ENCODE results near the gene SPTBN2. TPM values are rescaled to one million over a fixed set of nuclear protein-coding genes. Genes with fewer than 3 reads are reported as not detected.

Gene SPTBN2
- total and polyA plus RNA-seq, 2 donors (not counting 3 experiments of a cell fraction or from before 2014, with no cell fraction given) = 3.8 to 19.8 TPM

DNA sequence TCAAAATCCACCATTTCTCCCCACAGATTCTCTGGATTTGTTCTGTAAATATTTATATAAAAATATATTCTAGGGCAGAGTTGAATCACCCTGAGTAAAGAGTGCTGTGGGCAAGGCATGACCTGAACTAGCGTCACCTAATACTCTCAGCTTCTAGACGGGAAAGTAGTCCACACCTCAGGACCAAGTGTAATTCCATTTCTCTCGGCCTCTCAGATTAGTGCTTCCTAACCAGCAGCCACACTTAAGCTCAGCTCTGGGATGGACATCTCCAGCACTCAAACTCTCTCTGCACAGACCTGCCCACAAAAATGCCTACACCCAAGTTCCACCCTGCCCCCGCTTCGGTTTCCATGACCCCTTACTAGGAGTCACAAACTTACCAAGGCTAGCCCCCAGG is 5.3 kb downstream of the SPTBN2 start:
- Histone ChIP-seq H3K27me3 (ENCODE audit: control insufficient read depth in 2 of 2, insufficient read depth in 2 of 2, low read length in 2 of 2) (peaks cover 1 to 3% of the 10 kb centered on the region in 2 experiments), H3K4me2 (ENCODE audit: insufficient read depth, low read length) (no peak overlapping the region), H3K9ac (replicated peaks; ENCODE audit: extremely low read depth, insufficient read depth, low read length) (no peak overlapping the region), H3K9me3 (replicated peaks; ENCODE audit: control insufficient read depth, insufficient read depth, low read length) (no peaks in the 10 kb centered on the region), H3K27ac (ENCODE audit: insufficient read depth, low read depth, low read length) (no peak overlapping the region), H3K4me3 (replicated peaks in 1 of 3; ENCODE audit: insufficient read depth in 1 of 3, low read depth in 1 of 3, low read length in 3 of 3) (no peak overlapping the region), H2AFZ (ENCODE audit: low read depth, low read length) (no peak overlapping the region), H3K36me3 (ENCODE audit: control insufficient read depth in 2 of 2, extremely low read depth in 1 of 2, insufficient read depth in 2 of 2, low read length in 2 of 2) (no peaks in the 10 kb centered on the region), H3K4me1 (ENCODE audit: control insufficient read depth, extremely low read depth, insufficient read depth, low read length) (peaks cover 4% of the 10 kb centered on the region), H3K9me1 (replicated peaks; ENCODE audit: control insufficient read depth, extremely low read depth, insufficient read depth, low read length) (no peaks in the 10 kb centered on the region), H4K20me1 (replicated peaks; ENCODE audit: control insufficient read depth, extremely low read depth, insufficient read depth, low read length) (no peaks in the 10 kb centered on the region), H3K79me2 (ENCODE audit: control insufficient read depth, insufficient read depth, low read length) (no peaks in the 10 kb centered on the region)
- DNase-seq (ENCODE audit: low read depth, low spot score) (no peak), FAIRE-seq (no peak)
- no TSS peak for BruUV-seq (replicated peaks)
- intact Hi-C loops (cut with micrococcal nuclease) = no loop called here
- no peak for TF ChIP-seq JUN (IDR thresholded peaks at IDR 0.05; ENCODE audit: borderline replicate concordance, insufficient read depth, insufficient read length, low read depth)
- TF ChIP-seq EZH2 (IDR thresholded peaks at IDR 0.05; ENCODE audit: borderline replicate concordance, low read depth, low read length, severe bottlenecking) = no peak
- no peak for TF ChIP-seq GATA2 (IDR thresholded peaks at IDR 0.05; ENCODE audit: insufficient read depth, insufficient read length, low read depth, low read length)
- POLR2A ChIA-PET = no interaction called here
- dilution Hi-C loops (cut with MboI; ENCODE audit: extremely low pct_ligation_motif_present, low sequenced_read_pairs) = no loop called here
- CTCF ChIA-PET = interaction anchor here (0.7 to 1.5 kb wide), 2 partner anchors 9 to 53 kb away, joined by 3 read pairs; no protein-coding TSS in a partner anchor

DNA sequence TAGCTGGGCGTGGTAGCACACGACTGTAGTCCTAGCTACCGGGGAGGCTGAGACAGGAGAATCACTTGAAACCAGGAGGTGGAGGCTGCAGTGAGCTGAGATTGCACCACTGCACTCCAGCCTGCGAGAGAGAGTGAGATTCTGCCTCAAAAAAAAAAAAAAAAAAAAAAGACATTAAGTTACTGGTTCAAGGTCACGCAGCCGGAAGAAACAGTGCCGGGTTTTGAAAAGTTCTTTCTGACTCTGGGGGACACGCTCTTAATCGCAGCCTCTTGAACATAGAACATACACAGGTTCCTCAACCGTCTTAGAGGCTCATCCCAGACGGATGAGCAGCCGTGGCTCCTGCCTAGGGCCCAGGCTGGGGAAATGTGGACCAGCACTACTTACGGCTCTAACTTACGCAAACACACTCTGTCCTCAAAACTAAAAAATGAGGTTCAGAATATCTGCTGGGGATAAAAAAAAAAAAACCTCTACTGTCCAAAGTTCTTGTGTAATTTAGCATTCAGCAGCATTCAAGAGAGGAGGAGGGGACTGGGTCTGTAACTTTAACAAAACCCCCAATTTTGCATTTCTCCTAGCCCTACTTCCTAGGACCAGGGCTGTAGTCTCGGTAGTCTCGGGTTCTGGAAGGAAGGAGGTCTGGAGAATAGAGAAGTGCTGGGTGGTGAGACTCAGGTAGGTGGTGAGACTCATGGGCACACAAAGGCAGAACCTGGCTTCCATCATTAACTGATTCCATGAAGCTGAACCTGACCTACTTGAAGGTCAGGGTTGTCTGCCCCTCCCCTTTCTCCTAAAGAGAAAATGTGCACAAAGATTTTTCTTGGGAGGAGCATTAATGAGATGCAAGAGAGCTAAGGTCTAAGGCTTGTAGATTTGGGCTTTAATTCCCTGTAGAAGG is 6.0 kb downstream of the SPTBN2 start:
- FAIRE-seq (no peak), DNase-seq (ENCODE audit: low read depth, low spot score) (no peak)
- no peaks in the 10 kb centered on the region for H3K79me2 ChIP-seq (ENCODE audit: control insufficient read depth, insufficient read depth, low read length)
- intact Hi-C loops (cut with micrococcal nuclease) (no loop called here), dilution Hi-C loops (cut with MboI; ENCODE audit: extremely low pct_ligation_motif_present, low sequenced_read_pairs) (no loop called here)
- H3K9ac ChIP-seq (replicated peaks; ENCODE audit: extremely low read depth, insufficient read depth, low read length) = no peak overlapping the region
- no peak overlapping the region for H2AFZ ChIP-seq (ENCODE audit: low read depth, low read length)
- H3K4me1 ChIP-seq (ENCODE audit: control insufficient read depth, extremely low read depth, insufficient read depth, low read length) = peaks cover 4% of the 10 kb centered on the region
- POLR2A ChIA-PET = no interaction called here
- no peaks in the 10 kb centered on the region for H3K9me3 ChIP-seq (replicated peaks; ENCODE audit: control insufficient read depth, insufficient read depth, low read length)
- no peak overlapping the region for H3K4me3 ChIP-seq (replicated peaks in 1 of 3; ENCODE audit: insufficient read depth in 1 of 3, low read depth in 1 of 3, low read length in 3 of 3)
- H3K36me3 ChIP-seq (ENCODE audit: control insufficient read depth in 2 of 2, extremely low read depth in 1 of 2, insufficient read depth in 2 of 2, low read length in 2 of 2) = no peaks in the 10 kb centered on the region
- BruUV-seq (replicated peaks) = no TSS peak
- no peak overlapping the region for H3K4me2 ChIP-seq (ENCODE audit: insufficient read depth, low read length)
- H3K27me3 ChIP-seq (ENCODE audit: control insufficient read depth in 2 of 2, insufficient read depth in 2 of 2, low read length in 2 of 2) = peaks cover 0 to 3% of the 10 kb centered on the region in 2 experiments
- H3K9me1 ChIP-seq (replicated peaks; ENCODE audit: control insufficient read depth, extremely low read depth, insufficient read depth, low read length) = no peaks in the 10 kb centered on the region
- TF ChIP-seq, protein P1, sequence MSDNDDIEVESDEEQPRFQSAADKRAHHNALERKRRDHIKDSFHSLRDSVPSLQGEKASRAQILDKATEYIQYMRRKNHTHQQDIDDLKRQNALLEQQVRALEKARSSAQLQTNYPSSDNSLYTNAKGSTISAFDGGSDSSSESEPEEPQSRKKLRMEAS (IDR thresholded peaks at IDR 0.05; ENCODE audit: insufficient read depth, insufficient read length) = no peak
- no peak for TF ChIP-seq GATA2 (IDR thresholded peaks at IDR 0.05; ENCODE audit: insufficient read depth, insufficient read length, low read depth, low read length)
- TF ChIP-seq FOS (IDR thresholded peaks at IDR 0.05; ENCODE audit: borderline replicate concordance, insufficient read depth, low read length) = no peak
- no peak for TF ChIP-seq EZH2 (IDR thresholded peaks at IDR 0.05; ENCODE audit: borderline replicate concordance, low read depth, low read length, severe bottlenecking)
- no peak for TF ChIP-seq POLR2AphosphoS5 (IDR thresholded peaks at IDR 0.05; ENCODE audit: insufficient read depth, low read depth, low read length)
- no peak for TF ChIP-seq MYC (IDR thresholded peaks at IDR 0.05; ENCODE audit: low read depth, low read length)
- no peak for TF ChIP-seq JUN (IDR thresholded peaks at IDR 0.05; ENCODE audit: borderline replicate concordance, insufficient read depth, insufficient read length, low read depth)
- TF ChIP-seq, protein P2, sequence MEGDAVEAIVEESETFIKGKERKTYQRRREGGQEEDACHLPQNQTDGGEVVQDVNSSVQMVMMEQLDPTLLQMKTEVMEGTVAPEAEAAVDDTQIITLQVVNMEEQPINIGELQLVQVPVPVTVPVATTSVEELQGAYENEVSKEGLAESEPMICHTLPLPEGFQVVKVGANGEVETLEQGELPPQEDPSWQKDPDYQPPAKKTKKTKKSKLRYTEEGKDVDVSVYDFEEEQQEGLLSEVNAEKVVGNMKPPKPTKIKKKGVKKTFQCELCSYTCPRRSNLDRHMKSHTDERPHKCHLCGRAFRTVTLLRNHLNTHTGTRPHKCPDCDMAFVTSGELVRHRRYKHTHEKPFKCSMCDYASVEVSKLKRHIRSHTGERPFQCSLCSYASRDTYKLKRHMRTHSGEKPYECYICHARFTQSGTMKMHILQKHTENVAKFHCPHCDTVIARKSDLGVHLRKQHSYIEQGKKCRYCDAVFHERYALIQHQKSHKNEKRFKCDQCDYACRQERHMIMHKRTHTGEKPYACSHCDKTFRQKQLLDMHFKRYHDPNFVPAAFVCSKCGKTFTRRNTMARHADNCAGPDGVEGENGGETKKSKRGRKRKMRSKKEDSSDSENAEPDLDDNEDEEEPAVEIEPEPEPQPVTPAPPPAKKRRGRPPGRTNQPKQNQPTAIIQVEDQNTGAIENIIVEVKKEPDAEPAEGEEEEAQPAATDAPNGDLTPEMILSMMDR (IDR thresholded peaks at IDR 0.05; ENCODE audit: extremely low read depth in 1 of 2, insufficient read depth in 1 of 2, low read depth in 1 of 2, low read length in 2 of 2) = no peak
- TF ChIP-seq POLR2A (IDR thresholded peaks at IDR 0.05; ENCODE audit: low read depth, low read length) = no peak
- no peaks in the 10 kb centered on the region for H4K20me1 ChIP-seq (replicated peaks; ENCODE audit: control insufficient read depth, extremely low read depth, insufficient read depth, low read length)
- CTCF ChIA-PET = interaction anchor here (0.7 to 1.5 kb wide), 2 partner anchors 10 to 54 kb away, joined by 3 read pairs; no protein-coding TSS in a partner anchor
- no peak overlapping the region for H3K27ac ChIP-seq (ENCODE audit: insufficient read depth, low read depth, low read length)

Data from endothelial cell of umbilical vein (primary cell).